ENCODE results near the gene MASP1. TPM values are rescaled to one million over a fixed set of nuclear protein-coding genes. Genes with fewer than 3 reads are reported as not detected.
A peak's percentile ranks its signal among the peaks of the same experiment; 100 is the strongest.
"Not testable (repeated sequence)": the region's sequence is repeated elsewhere in the genome, so short reads cannot be mapped to it uniquely, and the experiment has no call there.

The MASP1 gene
- total RNA-seq, 1 donor from 2014 or later = 93.7 TPM

DNA sequence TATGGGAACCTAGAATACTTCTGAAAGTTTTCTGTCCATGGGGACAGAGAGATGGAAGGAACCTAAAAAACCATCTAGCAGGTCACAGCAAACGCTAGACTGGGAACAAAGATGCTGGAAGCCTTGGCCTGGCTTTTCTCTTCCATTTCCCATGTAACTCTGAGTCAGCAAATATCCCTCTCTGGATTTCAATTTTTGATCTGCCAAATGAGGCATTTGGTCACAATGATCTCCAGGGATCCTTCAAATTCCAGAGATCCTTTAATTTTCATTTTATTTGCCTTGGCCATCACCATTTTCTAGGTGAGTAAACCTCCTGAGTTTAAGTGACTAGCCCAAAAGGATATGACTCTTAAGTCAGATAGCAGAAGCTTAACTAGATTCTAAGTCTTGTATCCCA lies 54.6 kb downstream of the MASP1 start:
- ATAC-seq (no peak), DNase-seq (ENCODE audit: low spot score) (no peak)

DNA sequence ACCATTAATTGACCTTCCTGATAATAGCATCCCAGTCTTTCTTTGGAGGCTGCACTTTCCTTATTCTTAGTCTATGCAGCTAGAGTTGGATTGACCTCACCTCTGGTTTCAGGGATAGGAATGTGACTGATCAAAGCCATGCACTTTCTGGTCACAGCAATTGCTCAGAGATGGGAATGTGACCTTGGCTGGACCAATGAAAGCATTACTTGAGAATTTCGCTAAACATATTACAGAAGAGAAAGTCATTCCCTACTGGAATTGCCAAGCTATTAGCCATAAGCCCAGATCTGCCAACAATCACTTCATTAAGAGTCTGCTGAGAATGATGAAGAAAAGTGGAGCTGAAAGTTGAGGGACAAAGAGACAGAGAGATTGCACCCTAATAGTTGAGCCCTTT lies 61.5 kb downstream of the MASP1 start:
- DNase-seq (ENCODE audit: low spot score) (no peak), ATAC-seq (no peak)

DNA sequence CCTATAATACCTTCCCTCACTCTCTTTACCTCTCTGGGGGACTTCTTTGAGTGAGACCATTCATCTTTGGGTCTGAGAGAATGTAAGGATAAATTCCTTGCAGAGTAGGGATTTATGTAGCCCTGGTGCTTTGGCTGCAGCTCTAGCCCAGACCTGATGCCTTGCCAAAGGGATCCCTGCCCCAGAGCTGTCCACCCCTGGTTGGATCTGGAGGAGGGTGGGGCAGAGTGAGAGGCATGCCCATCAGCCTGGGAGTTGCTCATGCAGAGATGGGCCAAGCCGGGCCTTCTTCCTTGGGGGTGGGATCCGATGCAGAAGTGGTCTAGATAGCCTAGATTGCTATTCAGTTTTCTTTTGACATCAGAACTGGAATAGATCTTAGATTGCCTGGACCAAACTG lies 62.8 kb downstream of the MASP1 start:
- peak; percentile 50 for ATAC-seq

DNA sequence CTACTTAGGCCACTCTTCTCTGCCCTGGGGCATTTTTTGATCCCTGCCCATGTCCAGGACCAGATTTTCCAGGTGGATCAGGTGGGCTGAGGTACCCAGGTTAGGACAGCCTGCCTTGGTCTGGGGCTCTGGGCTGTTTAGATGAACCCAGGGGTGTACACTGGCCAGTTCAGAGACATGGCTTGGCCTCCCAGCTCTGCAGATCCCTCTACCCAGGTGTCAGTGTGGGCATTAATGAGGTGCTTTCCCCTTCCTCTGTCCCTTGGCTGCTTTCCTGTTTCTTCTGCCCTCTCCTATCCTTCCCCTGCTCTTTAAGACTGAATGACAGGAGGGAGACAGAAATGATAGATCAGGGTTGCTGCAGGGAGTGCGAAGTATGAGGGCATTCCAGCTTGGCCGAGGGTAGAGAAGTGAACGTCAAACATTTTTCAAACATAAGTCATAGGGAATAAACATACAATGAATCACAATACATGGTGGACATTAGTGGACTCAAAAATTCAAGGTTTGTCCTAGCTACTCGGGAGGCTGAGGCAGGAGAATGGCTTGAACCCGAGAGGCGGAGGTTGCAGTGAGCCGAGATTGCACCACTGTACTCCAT lies 63.8 kb downstream of the MASP1 start:
- ATAC-seq = no peak
- no peak for DNase-seq (ENCODE audit: low spot score)

More for the DNA sequence above, 62.8 kb downstream of the MASP1 start:
- no peak for DNase-seq (ENCODE audit: low spot score)

DNA sequence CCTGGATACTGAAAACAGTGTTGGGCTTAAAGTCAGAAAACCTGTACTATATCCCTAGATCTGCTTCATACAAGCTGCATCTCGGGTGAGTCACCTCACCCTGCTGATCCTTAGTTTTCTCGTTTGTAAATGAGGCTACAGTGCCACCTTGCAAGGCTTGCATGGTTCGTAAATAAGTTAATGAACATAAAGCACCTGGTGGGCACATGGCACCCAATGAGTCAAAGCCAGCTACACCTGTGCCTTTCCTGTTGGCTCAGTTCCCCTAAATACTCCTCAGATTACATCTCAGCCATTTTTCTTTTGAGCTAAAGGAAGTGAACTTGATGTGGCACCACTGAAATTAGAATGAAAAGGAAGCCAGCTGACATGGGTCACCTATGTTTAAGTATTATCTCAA lies 67.7 kb downstream of the MASP1 start:
- ATAC-seq = peak; percentile 35
- no peak for DNase-seq (ENCODE audit: low spot score)

DNA sequence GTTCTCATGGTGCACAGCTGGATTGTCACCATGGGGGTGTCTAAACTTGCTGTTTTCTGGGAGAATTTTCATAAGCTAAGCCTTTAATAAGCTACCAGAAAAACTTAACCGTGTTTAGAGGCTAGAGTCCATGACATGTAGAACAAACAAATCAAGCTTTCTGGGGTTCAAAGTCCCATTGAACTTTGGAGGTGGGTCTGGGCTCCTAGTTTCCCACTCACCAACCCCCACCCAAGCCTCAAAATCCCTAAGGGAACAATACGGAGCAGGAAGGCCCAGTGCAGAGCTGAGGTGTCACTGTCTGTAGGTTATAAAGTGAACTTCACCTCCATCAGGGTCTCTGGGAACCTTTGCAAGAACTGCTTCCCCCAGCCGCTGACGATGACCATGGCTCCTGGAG lies 68.7 kb downstream of the MASP1 start:
- peak; percentile 82 for ATAC-seq
- DNase-seq (ENCODE audit: low spot score) = peak; percentile 67

DNA sequence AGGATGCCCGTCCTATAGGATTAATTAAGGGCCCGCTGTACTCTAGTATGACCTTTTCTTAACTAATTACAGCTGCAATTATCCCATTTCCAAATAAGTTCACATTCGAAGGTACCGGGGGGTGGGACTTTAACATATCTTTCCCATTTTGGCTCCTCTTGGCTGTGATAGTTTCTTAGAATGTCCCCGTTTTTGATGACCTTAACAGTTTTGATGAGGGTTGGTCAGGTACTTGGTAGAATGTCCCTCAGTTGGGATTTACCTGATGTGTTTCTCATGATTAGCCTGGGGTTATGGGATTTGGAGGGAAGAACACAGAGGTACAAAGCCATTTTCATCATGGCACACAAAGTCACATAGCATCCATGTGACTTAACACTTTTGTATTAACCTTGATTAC lies 76.1 kb downstream of the MASP1 start:
- ATAC-seq = no peak

DNA sequence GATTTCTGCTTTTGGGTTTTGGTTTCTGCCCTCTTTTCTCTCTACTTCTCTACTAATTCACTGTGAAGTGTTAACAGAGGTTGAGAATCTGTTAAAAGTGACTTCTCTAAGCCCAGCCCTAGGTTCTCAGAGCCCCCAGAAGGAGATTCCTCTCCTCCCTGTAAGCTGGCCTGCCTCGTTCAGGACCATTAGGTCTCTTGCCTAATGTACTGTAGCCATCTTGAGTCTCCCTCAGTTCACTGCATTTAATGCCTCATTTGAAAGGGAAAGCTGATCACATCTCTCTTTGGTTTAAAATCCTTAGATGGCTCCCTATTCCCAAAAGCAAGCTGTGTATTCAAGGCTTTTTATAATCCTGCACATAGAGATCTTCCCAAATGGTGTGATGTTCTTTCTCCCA lies 77.9 kb downstream of the MASP1 start:
- no peak for DNase-seq (ENCODE audit: low spot score)
- no peak for ATAC-seq

More for the DNA sequence above, 76.1 kb downstream of the MASP1 start:
- DNase-seq (ENCODE audit: low spot score) = no peak

DNA sequence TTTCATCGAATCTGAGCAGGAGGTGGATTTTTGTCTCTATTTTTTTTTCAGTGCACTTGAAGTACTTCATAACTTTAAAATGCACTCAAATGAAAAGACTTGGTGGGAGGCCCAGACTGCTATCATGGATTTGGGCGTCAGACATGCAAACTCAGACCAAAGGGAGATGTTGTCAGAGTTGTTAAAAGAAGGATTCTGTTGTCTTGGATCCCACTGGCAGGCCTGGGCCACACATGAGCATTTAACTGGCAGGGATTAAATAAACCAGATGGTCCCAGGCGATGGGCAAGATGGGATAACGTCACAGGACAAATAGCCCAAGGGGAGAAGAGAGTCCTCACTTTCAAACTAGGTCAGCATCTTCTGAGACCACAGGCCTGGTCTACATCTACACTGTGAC lies 78.8 kb downstream of the MASP1 start:
- no peak for ATAC-seq
- DNase-seq (ENCODE audit: low spot score) = no peak

DNA sequence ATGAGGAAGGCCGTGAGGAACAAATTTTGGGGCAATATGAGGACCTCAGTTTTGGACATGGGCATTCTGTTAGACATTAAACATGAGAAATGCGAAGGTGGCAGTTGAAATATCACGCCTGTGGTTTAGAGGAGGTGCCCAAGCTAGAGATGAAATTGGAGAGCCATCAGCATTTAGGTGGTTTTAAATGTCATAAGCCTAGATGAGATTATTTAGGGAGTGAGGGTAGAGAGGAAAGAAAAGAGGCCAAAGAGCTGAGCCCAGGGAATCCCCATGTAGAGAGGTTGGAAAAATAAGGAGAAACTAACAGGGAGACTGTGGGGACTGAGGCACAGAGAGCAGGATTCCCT lies 79.4 kb downstream of the MASP1 start:
- DNase-seq (ENCODE audit: low spot score) (no peak), ATAC-seq (no peak)

DNA sequence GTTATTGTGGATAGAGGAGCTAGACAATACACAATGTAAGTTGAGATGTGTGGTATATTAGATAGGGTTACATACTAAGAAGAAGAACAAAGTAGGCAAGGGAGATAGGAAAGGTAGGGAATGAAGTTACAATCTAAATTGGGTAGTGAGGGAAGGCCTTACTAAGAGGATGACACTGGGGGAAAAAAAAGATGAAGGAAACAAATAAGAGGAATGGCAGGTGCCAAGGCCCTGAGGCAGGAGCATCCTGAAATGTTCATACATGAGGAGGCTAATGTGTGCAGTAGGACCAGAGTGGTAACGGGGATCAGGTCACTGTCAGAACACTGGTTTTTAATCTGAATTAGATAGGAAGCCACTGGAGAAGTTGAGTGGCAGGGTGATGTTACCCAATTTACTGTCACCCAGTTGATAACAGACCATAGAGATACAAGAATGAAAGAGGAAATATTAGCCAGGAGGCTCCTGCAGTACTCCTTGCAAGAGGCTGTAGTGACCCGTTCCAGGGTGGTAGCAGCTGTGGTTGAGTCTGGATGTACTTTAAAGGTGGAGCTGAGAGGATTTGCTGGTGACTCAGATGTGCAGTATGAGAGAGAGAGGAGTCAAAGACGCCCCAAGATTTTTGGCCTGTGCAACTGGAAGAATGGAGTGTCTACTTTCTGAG lies 79.9 kb downstream of the MASP1 start:
- ATAC-seq = no peak
- no peak for DNase-seq (ENCODE audit: low spot score)

DNA sequence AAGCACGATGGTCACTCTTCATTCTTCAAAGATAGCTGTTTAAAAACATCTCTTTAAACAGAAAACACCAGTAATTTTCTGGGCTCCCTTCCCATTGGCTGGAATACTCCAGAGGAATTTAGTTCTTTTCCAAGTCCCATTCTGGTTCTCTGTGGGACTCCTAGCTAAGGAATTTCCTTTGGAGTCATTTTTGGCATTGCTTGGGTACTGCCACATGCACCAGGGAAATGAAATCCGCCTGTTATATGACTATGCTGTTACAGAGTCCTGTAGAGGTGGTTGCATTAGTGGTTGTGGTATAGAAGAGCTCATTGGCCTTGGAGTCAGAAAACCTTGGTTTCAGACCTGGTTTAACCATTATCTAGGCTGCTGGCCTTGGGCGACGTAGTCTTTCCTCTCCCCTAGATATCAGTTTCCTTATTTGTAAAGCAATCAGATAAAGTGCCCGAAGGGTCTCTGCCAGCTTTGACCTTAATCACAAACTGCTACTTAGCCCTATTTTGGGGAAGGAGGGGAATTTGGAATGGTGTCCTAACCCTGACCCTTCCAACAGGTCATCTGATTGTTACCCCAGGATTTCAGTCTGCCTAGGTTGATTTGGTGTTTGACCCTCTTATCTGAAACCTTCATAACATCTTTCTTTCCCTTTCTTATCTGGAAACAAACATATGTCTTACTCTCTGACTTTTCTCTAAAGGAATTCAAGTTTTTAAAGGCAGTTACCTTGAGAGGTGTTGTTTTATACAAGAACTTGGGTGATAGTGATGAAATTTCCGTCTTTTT lies 80.8 kb downstream of the MASP1 start:
- no peak for DNase-seq (ENCODE audit: low spot score)
- no peak for ATAC-seq

DNA sequence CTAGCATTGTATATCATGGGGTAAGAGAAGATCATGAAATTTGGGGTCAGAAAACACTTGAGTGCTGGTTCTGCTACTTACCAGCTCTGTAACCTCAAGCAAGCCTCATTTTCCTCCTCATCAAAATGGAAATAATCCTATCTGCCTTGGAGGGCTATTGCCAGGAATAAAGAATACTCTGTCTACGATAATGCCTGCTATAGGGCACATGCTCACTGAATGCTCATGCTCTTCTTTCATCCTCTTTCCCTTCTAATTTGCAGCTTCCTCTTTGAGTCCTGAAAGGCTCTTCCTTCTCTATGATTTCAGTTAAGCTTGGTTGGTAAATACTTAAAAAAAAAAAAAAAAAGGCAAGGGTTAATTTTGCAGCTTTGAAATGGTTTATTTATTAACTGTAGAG lies 81.4 kb downstream of the MASP1 start:
- DNase-seq (ENCODE audit: low spot score) (no peak), ATAC-seq (no peak)

DNA sequence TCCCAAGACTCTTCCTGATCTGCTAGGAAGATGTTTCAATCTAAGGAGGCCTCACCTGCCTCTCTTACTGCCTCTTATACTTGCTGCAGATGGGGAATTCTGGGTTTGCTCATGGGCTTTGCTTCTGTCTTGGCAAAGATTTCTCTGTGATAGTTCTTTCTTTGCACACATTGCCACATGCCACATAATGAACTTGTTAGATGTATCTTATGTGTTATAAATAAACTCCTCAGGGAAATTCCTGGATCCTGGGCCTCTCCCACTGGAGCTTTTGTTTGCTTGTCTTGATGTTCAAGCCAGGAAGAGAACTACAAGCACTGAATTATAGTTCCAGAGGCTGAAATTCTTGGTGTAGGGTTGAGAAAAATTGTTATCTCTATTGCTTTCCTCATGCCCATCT lies 82.0 kb downstream of the MASP1 start:
- ATAC-seq (no peak), DNase-seq (ENCODE audit: low spot score) (no peak)

DNA sequence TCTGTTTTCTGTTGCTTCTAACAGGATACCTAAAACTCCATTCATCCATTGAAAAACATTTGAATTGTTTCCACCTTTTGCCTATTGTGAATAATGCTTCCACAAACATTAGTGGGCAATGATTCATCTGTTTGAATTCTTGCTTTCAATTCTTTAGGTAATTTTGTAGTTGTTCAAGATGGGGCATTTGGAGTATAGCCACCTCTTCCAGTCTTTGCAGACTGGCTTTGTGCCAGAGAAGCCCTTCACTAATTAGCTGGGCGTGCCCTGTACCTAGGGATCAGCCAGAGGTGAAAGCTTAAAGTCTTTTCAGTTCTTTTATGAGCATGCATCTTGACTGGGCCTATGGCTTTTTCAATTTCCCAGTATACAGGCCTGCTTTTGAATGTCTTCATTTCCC lies 83.4 kb downstream of the MASP1 start:
- no peak for ATAC-seq

DNA sequence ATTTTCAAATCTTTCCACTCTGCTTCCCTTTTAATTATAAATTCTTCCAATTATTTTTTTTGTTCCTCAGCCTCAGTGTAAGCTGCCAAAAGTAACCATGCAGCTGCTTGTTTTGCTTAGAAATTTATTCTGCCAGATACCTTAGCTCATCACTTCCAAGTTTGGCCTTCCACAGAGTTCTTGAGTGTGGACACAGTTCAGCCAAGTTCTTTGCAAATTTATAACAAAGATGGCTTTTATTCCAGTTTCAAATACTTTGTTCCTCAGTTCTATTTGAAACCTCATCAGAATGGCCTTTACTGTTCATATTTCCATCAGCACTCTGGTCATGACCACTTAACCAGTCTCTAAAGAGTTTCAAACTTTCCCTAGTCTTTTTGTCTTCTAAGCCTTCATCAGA lies 83.9 kb downstream of the MASP1 start:
- ATAC-seq (no peak), DNase-seq (ENCODE audit: low spot score) (no peak)

More for the DNA sequence above, 83.4 kb downstream of the MASP1 start:
- DNase-seq (ENCODE audit: low spot score) = no peak

DNA sequence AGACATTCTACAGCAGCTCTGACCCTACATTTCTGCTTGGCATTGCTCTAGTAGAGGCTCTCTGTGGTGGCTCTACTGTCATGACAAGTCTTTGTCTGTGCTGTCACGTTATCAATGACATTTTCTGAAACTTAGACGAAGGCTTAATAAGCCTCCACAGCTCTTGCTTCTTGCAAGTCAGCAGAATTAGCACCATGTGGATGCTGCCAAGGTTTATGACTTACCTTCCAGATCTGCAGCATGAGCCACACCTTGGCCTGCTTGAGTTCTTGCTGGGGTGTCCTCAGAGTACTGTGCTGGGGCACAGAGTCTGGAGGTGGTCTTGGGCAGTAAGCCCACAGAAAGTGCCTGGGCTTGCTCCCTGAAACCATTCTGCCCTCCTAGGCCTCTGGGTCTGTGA lies 84.5 kb downstream of the MASP1 start:
- ATAC-seq (no peak), DNase-seq (ENCODE audit: low spot score) (no peak)

DNA sequence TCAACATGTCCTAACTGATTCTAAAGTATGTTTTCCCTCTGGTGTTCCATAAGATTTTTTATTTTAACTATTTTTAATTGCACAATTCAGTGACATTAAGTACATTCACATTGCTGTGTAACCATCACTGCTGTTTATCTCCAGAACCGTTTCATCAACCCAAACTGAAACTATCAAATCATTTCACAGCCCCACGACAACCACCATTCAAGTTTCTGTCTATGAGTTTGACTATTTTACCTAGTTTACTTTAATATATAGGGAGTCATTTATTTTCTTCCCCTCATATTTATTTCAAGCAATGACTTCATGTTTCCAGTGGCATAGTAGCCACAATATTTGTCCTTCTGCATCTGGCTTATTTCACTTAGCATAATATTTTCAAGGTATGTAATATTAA lies 85.9 kb downstream of the MASP1 start:
- DNase-seq (ENCODE audit: low spot score) = no peak
- no peak for ATAC-seq

DNA sequence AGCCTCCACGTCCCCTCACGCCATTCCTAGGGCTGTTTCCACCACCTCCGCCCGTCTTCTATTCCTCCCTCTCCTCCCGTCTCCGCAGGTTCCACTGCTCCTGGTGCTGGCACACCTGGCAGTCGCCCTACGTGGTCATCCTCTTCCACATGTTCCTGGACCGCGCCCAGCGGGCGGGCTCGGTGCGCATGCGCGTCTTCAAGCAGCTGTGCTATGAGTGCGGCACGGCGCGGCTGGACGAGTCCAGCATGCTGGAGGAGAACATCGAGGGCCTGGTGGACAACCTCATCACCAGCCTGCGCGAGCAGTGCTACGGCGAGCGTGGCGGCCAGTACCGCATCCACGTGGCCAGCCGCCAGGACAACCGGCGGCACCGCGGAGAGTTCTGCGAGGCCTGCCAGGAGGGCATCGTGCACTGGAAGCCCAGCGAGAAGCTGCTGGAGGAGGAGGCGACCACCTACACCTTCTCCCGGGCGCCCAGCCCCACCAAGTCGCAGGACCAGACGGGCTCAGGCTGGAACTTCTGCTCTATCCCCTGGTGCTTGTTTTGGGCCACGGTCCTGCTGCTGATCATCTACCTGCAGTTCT lies 92.0 kb downstream of the MASP1 start:
- ATAC-seq; DNase-seq (ENCODE audit: low spot score): not testable (repeated sequence)

DNA sequence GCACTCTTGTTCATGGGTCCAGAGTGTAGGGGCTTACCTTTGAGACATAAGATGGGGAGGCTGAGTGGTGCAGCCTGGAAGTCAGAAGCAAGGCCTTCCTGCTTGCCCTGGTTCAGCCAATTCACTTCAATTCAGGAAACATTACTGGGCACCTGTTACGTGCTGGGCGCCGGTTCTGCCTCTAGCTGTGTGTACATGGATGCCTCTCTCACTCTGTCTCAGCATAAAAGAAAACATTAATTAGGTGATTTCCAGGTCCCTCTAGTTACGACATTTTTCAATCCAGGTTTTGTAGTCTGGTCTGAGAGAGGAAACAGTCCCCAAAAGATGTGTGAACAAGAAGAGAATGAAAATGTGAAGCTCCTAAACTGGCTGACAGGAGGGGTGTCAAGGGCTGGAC lies 93.0 kb downstream of the MASP1 start:
- ATAC-seq (no peak), DNase-seq (ENCODE audit: low spot score) (no peak)

DNA sequence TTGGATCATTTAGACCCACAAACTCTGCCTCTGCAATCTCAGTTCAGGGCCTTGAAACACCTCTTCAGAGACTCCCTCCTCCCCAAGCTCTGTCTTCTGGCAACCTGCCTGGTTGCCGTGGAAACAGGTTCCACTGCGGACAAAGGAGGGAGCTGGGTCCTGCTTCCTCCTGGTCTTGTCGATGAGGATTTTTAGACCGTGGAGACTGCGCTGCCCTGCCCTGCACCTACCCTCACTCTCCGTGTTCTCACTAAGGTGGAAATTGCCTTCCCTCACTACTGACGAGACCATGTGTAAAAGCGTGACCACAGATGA lies 94.2 kb downstream of the MASP1 start, which contains the start of gene RTP1:
Gene RTP1 (plus strand): TSS at position 152 of the 315 bp plus-strand sequence. CDS start 30 bp downstream, at position 182.
- DNase-seq (ENCODE audit: low spot score) (no peak), ATAC-seq (no peak)

All from left lobe of liver (tissue), 2 donors.